ENCODE data around the gene MGAT5B.

Gene MGAT5B

DNA sequence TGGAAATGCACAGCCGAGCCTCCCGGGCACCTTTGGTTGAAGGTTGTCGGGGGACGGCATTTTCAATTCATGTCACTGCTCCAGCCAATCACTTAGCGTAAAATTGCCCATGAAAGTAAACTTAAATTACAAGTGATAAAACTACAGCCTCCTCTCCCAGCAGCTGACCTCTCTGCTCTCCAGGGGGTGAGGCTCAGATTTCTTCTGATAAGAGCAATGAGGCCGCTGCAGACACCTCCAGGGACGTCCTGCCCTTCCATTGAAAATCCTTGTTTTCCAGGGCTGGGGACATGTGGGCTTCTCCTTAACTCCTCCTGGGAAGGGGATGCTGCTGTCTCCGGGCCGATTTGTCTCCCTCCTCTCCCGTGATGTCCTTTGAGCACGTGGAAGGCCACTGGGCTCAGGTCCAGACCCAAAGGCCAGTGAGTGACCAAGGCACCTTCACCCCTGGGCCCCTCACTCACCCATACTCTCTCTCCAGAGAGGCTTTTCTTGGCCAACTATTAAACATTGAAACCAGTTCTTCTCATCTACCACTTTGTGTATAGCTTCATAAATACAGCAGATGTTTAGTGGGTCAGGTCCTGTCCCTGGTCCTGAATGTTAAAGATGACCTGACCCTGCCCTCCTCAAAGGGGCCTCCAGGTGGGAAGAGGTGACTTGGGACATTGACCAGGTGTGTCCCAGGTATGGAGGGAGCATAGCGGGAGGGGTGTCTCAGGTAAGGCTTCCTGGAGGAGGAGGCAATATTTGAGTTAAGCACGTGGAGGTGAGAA is 52.3 kb downstream of the MGAT5B start:
- H3K4me3 ChIP-seq: no peak overlapping the region
- DNase-seq (ENCODE audit: low spot score): no peak
- TF ChIP-seq, protein P1, sequence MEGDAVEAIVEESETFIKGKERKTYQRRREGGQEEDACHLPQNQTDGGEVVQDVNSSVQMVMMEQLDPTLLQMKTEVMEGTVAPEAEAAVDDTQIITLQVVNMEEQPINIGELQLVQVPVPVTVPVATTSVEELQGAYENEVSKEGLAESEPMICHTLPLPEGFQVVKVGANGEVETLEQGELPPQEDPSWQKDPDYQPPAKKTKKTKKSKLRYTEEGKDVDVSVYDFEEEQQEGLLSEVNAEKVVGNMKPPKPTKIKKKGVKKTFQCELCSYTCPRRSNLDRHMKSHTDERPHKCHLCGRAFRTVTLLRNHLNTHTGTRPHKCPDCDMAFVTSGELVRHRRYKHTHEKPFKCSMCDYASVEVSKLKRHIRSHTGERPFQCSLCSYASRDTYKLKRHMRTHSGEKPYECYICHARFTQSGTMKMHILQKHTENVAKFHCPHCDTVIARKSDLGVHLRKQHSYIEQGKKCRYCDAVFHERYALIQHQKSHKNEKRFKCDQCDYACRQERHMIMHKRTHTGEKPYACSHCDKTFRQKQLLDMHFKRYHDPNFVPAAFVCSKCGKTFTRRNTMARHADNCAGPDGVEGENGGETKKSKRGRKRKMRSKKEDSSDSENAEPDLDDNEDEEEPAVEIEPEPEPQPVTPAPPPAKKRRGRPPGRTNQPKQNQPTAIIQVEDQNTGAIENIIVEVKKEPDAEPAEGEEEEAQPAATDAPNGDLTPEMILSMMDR (IDR thresholded peaks at IDR 0.05): no peak
- no peak overlapping the region for H3K27ac ChIP-seq

DNA sequence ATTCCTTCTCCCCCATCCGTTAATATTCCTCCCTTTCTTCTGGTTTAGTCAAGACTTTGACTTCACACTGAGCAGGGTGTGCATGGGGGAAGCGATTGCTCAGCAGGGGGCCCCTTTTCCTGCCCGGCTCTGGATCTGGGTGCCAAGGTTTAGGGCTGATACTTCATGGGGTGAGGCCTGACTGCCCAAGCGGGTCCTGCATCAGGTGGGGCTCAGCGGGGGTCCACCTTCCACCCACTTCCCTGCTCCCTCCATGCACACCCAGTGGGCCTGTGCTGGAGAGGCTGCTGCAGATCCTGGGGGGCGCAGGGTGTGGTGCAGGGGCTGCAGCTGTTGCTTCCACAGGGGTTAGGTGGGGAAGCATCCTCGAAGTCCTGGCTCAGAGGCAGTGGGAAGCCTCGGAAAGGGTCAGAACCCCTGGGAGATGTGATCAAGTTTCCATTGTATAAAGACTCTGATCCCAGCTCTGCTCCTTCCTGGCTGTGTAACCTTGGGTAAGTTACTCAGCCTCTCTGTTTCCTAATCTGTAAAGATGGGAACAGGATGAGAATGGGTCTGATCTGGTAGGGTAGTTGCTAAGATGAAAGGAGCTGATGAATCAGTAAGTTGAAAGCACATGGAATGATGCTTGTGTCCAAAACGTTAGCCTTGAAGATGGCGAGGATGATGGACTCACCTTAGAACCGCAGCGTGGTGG is 53.3 kb downstream of the MGAT5B start:
- DNase-seq (ENCODE audit: low spot score): no peak

DNA sequence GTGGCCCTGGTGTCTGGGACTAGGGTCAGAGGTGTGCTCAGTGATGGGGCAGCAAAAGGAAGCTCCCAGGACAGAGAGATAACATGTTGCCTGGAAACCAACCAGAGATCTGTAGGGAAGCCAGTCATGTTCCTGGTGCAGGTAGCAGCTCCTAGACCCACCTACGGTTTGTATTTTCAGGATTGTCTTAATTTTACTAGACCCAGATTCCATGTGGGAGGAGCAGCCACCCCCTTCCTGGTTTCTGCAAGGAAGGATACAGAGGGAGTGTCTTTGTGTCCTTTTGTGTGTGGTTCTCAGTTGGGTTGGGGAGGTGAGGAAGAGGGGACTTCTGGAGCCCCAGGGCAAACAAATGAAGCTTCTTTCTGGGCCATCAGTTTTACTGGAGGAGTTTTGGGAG is 53.9 kb downstream of the MGAT5B start:
- TF ChIP-seq, protein P1 (IDR thresholded peaks at IDR 0.05): no peak
- no peak for DNase-seq (ENCODE audit: low spot score)
- H3K4me3 ChIP-seq: no peak overlapping the region
- H3K27ac ChIP-seq: no peak overlapping the region

More for the DNA sequence above, 53.3 kb downstream of the MGAT5B start:
- Histone ChIP-seq H3K27ac (no peak overlapping the region), H3K4me3 (no peak overlapping the region)
- TF ChIP-seq, protein P1 (IDR thresholded peaks at IDR 0.05): no peak

DNA sequence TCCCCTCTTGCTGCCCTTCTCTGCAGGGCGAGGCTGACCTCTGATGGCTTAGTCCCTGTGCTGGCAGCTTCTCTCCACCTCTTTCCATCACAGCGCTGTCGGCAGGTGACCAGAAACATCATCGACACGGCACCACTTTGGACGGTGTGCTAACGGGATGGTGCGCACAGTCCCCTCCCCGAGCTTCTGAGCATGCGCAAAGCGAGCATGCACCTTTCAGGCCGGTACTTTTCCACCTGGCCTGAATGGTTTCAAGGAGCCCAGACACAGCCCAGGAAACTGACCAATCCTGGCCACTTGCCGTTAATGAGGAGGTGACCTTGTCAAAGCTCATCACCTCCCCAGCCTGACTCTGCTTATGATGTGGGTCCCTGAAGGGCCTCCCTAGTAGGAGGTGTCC is 54.8 kb downstream of the MGAT5B start:
- H3K4me3 ChIP-seq: no peak overlapping the region
- TF ChIP-seq, protein P1 (IDR thresholded peaks at IDR 0.05): no peak
- H3K27ac ChIP-seq: no peak overlapping the region
- DNase-seq (ENCODE audit: low spot score): no peak

DNA sequence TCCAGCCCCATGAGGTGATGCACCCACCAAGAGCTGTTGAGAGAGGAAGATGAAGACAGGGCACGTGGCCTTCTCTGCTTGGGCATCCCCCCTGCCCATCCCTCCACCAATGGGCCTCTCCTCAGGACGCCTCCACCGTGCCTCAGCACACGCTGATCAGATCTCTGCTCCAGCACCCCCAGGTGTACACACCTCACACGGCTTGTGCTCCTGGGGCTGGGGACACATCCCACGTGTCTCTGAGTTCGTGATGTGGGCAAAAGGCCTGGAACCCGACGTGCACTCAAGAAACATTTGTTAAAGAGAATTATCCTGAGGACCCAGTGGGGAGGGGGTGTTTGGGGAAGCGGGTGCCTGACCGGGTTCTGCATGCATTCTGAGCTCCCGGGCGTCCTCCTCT is 55.3 kb downstream of the MGAT5B start:
- no peak for DNase-seq (ENCODE audit: low spot score)
- TF ChIP-seq, protein P1 (IDR thresholded peaks at IDR 0.05): no peak
- no peak overlapping the region for H3K27ac ChIP-seq
- no peak overlapping the region for H3K4me3 ChIP-seq

DNA sequence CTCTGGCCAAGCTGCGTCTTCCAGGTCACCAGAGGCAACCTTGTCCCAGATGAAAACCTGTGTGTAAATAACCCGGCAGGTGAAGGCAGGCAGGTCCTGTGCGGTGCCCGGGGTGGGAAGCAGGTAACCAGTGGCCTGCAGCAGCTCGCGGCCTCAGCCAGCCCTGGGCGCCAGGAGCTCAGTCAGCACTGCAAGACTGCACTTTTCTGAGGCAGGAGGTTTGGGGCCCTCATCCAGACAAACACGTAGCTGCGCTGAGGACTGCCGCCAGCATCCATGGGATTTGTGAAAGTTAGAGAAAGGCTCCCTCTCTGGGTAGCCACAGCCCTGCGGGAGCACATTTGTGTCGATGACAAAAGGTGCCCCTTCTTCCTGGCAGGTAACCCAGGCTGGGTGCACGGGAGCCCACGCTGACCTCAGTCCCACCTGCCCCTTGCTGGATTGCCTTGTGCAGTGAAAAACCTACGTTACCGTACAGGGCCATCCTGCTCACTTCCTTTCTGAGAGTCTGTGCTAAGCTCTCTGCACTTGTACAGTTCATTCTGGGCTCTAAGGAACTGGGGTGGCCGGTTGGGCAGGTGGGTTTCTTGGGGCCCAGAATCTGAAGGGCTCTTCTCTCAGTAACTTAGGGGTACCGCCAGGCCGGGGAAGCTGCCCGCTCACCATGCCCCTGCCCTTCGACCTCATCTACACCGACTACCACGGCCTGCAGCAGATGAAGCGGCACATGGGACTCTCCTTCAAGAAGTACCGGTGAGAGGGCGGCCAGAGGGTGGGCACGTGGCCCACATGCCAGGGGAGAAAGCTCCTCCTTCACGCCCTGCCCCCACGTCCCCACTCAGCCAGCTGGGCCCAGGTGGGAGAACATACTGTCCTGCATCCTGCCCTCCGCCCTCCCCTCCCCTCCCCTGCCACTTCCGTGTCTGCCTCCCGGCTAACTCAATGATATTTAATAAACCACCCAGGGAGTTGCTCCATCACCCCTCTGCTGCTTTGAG is 56.4 kb downstream of the MGAT5B start:
- H3K27ac ChIP-seq: no peak overlapping the region
- DNase-seq (ENCODE audit: low spot score): no peak
- TF ChIP-seq, protein P1 (IDR thresholded peaks at IDR 0.05): no peak
- no peak overlapping the region for H3K4me3 ChIP-seq
